ENCODE measurements around the gene ENO2.
A peak's percentile ranks its signal among the peaks of the same experiment; 100 is the strongest.
"Not testable (repeated sequence)": the region's sequence is repeated elsewhere in the genome, so short reads cannot be mapped to it uniquely, and the experiment has no call there.

The ENO2 gene

GRCh38 chr12:6886206-6886999 is 28.0 kb upstream of the ENO2 start:
- not testable (repeated sequence) for DNase-seq

GRCh38 chr12:6887460-6887859 is 26.9 kb upstream of the ENO2 start:
- no peak for DNase-seq

DNA sequence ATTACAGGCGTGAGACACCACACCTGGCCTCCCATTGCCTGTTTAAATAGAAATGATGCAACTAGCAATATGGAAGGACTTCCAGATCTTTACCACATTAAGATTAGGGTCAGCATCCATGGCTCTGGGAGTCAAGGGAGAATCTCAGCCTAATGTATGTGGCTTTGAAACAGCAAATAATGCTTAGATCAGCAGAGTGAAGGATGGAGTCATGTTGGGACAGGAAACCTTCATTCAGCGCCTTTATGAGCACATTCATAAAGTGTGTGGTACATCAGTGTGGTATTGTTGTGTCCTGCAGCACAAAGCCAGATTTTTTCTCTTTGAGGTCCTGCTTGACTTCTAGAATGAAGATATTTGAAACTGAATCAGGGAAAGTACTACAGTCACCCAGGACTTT is 26.0 kb upstream of the ENO2 start:
- no peak for DNase-seq

DNA sequence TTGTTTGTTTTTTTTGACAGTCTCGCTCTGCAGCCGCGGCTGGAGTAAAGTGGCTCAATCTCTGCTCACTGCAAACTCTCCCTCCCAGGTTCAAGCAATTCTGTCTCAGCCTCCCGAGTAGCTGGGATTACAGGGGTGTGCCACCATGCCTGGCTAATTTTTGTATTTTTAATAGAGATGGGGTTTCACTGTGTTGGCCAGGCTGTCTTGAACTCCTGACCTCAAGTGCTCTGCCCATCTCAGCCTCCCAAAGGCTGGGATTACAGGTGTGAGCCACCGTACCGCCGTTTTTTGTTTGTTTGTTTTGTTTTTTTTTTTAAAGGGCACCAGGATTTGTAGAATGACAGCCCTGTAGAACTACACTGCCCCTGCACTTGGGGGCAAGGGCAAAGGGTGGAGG is 25.6 kb upstream of the ENO2 start:
- DNase-seq, result not testable (repeated sequence)

DNA sequence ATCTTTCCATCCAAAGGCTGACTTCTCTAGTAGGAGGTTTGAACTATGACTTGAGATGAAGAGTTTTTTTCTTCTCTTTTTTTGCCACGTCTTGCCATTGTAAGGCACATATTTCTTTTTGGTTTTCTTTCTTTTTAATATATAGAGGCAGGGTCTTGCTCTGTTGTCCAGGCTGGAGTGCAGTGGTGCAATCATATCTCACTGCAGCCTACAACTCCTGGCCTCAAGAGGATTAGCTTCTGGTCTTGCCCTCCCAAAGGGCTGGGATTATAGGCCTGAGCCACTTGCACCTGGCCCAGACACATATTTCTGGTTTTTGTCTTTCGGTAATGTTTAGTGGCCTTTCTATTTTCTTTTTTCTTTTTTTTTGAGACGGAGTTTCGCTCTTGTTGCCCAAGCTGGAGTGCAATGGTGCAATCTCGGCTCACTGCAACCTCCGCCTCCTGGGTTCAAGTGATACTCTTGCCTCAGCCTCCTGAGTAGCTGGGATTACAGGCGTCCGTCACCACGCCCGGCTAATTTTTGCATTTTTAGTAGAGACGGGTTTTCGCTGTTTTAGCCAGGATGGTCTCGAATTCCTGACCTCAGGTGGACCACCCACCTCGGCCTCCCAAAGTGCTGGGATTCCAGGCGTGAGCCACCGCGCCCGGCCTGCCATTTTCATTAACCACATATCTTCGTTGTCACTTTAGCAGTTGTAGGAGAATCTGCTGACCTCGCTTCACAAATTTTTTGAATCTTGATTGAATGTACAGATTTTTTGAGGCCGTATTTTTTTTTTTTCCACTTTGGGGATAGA is 24.4 kb upstream of the ENO2 start:
- DNase-seq, result not testable (repeated sequence)

- peak; percentile 95 for DNase-seq
These were observed 23.4 kb upstream of the ENO2 start for GRCh38 chr12:6890789-6891645.

- DNase-seq, result peak; percentile 52
These were observed 22.8 kb upstream of the ENO2 start for GRCh38 chr12:6891646-6892001.

DNA sequence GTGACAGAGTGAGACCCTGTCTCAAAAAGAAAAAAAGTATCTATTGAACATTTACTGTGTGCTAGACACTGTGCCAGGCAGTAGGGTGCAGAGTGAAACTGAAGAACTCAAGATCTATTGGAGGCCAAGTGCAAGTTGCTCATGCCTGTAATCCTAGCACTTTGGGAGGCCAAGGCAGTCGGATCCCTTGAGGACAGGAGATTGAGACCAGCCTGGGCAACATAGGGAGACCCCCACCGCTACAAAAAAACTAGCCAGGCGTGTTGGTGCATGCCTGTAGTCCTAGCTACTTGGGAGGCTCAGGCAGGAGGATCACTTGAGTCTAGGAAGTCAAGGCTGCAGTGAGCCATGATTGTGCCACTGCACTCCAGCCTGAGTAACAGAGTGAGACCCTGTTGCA is 21.7 kb upstream of the ENO2 start:
- DNase-seq, result not testable (repeated sequence)

GRCh38 chr12:6894321-6894720 is 20.1 kb upstream of the ENO2 start:
- no peak for DNase-seq

DNA sequence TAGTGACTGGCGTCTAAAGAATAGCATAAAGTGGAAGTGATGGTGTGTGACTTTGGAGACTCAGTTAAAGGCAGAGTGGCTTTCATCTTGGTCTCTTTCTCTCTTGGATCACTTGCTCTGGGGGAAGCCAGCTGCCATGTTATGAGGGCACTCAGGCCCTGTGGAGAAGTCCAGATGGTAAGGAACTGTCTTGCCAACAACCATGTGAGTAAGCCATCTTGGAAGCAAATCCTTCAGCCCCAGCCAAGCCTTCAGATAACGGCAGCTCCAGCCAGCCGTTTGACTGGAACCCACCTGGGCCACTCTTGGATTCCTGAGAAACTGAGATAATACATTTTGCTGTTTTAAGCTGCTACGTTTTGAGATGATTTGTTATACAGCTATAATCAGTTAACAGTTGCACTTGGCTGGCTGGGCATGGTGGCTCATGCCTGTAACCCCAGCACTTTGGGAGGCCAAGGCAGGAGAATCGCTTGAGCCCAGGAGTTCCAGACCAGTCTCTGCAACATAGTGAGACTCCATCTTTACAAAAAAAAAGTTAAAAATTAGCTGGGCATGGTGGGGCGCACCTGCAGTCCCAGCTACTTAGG is 17.4 kb upstream of the ENO2 start:
- no peak for DNase-seq

DNA sequence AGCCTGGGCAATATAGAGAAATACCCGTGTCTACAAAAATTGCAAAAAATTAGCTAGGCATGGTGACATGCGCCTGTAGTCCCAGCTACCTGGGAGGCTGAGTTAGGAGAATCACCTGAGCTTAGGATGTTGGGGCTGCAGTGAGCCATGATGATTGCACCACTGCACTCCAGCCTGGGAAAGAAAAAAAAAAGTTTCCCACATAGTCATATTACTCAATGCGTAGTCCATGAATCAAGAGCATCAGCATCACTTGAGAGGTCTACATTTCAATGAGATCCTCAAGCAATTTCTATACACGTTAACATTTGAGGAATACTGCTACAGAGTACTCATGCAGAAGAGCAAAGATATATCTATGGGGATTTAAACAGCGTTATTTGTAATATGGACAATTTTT is 15.0 kb upstream of the ENO2 start:
- no peak for DNase-seq

DNA sequence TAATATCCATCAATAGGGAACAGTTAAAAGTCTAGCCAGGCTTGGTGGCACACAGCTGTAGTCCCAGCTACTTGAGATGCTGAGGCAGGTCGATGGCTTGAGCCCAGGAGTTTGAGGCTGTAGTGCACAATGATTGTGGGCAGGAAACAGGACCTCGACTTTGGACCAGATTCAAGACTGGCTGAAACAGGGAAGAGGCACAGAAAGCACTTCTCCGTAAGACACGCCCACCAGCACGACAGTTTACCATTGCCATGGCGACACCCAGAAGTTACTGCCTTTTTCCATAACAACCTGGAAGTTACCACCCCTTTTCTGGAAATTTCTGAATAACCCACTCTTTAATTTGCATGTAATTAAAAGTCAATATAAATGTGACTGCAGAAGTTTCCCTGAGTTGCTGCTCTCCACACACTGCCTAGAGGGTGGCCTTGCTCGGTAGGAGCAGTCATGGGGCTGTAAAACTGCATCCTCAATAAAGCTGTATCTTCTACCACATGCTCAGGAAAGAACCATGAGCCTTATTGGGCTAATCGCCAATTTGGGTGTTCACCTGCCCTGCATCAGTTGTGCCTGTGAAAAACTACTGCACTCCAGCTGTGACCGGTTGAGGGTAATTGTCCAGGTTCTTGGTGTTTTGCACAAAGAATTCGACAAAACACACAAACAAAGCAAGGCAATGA is 14.4 kb upstream of the ENO2 start:
- DNase-seq, result peak; percentile 80

DNA sequence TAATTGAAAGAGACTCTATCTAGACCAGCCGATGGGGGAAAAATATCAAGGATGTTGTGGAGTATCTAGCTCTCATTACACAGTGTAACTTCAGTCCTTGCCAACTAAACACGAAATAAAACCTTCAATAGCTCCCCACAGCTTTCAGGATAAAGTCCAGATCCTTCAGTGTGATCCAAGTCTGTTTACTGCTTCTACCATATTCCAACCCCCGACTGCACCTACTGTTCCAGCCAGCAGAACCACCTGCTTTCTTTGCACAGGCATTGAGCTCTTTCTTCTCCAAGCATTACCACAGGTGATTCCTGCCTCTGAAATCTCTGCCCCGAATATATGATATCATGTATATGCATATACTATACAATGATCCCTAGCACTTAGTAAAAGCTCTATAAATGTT is 11.9 kb upstream of the ENO2 start:
- DNase-seq, result no peak

DNA sequence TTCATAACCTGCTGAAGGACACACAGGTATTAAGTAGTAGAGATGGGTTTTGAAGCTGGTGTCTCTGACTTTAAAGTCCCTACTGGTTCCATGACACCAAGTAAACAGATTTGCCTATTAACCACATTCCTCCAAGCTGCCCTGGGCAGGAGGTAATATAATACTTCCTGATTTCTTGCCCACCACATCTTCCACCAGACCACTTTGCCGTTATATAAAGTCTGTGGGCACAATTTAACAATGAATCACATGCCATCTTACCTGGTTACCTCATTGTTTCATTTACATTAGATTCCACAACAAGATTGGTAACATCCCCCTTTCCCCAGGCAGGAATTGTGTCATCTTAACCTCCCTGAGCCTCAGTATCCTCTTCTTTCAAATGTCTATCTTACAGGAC is 10.7 kb upstream of the ENO2 start:
- DNase-seq, result no peak

DNA sequence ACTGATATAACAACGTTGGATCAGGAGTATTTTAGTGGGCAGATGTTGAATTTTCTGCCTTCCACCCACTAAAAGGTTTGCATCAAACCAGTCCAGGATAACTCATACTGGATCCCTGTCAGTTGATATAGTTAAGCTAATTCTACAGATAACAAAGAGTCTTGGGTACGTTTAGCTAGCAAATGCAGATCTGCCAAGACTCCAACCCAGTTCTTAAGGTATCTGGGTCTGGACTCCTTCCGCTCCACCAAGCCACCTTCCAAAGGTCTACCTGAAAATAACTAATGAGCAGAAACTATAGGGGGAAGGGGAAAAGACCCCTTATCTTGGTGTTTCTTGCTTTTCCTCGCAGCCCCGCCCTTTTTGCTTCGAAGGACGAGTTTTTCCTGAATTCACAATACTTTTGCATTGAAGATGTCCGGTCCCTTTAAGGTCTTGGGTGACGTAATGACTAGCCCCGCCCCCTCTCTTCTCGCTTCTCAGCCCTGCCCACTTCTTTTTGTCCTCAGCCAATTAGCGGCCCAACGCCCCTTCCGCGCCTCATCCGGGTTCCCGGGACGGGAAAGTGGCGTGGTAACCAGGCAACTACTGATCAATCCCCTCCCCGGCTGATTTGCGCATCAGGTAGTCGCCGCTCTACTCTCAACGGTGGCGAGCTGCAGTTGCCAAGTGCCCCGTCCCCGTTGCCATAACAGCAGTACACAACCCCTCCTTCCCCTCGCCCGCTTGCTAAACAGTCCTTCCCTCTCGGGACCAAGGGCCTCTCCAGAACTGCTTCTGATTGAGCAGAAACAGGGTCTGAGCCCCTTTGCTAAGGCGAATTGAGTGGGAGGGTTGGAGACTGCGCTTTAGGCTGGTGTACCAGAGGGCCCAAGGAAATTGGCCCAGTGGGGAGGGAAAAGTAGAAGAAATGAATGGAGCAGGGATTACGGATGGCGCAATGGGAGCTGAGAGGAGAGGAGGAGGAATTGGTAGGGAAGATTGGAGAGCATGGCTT is 9.8 kb upstream of the ENO2 start, which contains the start of gene LRRC23:
Gene LRRC23, plus strand, starts transcription at position 543 of the 997 bp plus-strand sequence. CDS start 812 bp downstream, outside the sequence.
- peak; percentile 97 for DNase-seq

DNA sequence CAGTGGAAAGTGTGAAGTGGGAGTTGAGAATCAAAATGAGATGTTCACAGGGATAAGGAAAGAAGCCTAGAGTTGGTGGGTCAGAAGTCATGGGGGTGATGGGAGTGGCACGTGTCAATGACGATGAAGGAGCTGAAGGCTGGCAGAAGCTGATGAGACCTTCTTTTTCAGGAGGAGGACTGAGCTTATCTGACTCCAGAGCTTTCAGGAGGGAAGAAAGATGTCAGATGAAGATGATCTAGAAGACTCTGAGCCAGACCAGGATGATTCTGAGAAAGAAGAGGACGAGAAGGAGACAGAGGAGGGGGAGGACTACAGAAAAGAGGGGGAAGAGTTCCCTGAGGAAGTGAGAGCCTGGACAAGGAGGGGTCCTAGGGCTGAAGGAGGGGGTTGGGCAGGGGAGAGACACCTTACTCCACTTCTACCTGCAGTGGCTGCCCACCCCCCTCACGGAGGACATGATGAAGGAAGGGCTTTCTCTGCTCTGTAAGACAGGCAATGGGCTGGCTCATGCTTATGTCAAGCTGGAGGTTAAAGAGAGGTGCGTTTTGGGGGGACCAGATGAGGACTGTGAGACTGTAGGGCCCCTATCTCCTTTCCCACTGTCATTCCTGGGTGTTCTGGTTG is 8.9 kb upstream of the ENO2 start:
- no peak for DNase-seq

- not testable (repeated sequence) for DNase-seq
These were observed 6.2 kb upstream of the ENO2 start for GRCh38 chr12:6908141-6908540.

GRCh38 chr12:6909421-6910145 is 4.8 kb upstream of the ENO2 start:
- no peak for DNase-seq

DNA sequence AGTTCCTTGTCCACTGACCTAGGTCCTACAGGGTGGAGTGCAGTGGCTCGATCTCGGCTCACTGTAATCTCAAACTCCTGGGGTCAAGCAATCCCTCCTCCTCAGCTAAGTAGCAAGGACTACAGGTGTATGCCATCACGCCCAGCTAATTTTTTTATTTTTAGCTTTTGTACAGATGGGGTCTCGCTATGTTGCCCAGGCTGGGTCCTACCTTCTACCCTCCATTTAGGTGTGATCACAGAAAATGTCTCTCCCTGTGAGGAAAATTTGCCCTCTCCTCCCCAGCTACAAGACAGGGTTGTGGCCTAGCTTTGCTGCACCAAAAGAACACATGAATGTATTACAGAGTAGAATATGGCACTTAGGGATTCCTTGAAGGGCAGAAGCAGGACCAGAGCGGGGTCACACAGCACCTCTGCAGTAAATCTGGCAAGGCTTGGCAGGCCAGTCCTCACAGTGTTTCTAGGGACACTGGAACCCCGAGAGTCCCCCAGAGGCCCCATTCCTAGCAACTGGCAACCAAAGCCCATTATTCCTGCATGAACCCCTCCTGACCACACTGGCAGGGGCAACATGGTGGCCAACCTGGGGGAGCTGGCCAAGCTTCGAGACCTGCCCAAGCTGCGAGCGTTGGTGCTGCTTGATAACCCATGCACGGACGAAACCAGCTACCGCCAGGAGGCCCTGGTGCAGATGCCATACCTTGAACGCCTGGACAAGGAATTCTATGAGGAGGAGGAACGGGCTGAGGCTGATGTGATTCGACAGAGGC is 2.0 kb upstream of the ENO2 start:
- no peak for DNase-seq
